Measurements from ENCODE around the gene CHAT. TPM values are rescaled to one million over a fixed set of nuclear protein-coding genes. Genes with fewer than 3 reads are reported as not detected.

Gene CHAT
- total RNA-seq, 5 donors from 2014 or later (not counting 1 experiment from before 2014, with no cell fraction given): not detected

- no peak overlapping the region for H3K27ac Mint-ChIP-seq
- no peaks in the 10 kb centered on the region for H3K36me3 ChIP-seq (ENCODE audit: control insufficient read depth in 2 of 2, extremely low read depth in 1 of 2, insufficient read depth in 1 of 2, low read length in 1 of 2)
- H3K27ac ChIP-seq (ENCODE audit: low read length): no peak overlapping the region
- ATAC-seq (replicated peaks in 1 of 4): no peak
- H3K9me3 Mint-ChIP-seq: no peaks in the 10 kb centered on the region
- POLR2A ChIA-PET: no interaction called here
- peaks cover 2 to 54% of the 10 kb centered on the region in 2 experiments for H3K27me3 ChIP-seq (replicated peaks in 1 of 2; ENCODE audit: control insufficient read depth in 2 of 2, extremely low read depth in 1 of 2, insufficient read depth in 2 of 2, low read length in 1 of 2)
- no peak overlapping the region for H3K4me3 Mint-ChIP-seq
- H3K4me1 ChIP-seq (ENCODE audit: control insufficient read depth in 1 of 2, extremely low read depth in 1 of 2, insufficient read depth in 2 of 2, low read length in 2 of 2): peaks cover 0 to 2% of the 10 kb centered on the region in 2 experiments
- no peak overlapping the region for H3K4me3 ChIP-seq (ENCODE audit: control insufficient read depth in 1 of 2, extremely low read depth in 1 of 2, low read length in 1 of 2)
- no peaks in the 10 kb centered on the region for H3K9me3 ChIP-seq
- peaks cover 31 to 54% of the 10 kb centered on the region in 2 donors for H3K27me3 Mint-ChIP-seq
- WGBS (ENCODE audit: insufficient coverage): 67% methylated on average over 6 of the region's 7 CpGs
- no peaks in the 10 kb centered on the region for H3K36me3 Mint-ChIP-seq
- CTCF ChIA-PET: no interaction called here
- no peak for DNase-seq
- H3K4me1 Mint-ChIP-seq: peaks cover 3 to 7% (median 3%) of the 10 kb centered on the region in 3 donors
Measured at GRCh38 chr10:49644035-49644646, 30.3 kb downstream of the CHAT start.

DNA sequence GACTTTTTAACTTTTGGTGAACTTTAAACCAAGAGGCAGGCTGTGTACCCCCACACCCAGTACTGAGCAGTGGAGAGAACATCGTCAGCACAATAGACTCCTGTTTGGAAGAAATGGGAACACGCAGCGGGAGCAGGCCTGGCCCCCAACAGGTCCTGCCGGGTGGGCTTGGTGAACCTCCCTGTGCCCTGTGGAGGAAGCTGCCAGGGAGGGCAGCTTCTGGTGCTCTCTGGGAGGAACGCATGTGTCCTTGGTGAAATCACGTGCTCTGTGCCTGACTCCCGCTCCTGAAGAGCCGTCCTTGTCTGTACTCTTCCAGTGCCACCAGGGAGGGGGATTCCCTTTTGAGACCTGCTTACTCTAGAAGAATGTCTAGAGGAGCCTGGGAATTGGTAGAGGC is 31.6 kb downstream of the CHAT start:
- Mint-ChIP-seq H3K9me3 (no peaks in the 10 kb centered on the region), H3K36me3 (no peaks in the 10 kb centered on the region), H3K27ac (no peak overlapping the region), H3K27me3 (peaks cover 27 to 48% of the 10 kb centered on the region in 2 donors), H3K4me1 (peaks cover 11 to 16% (median 14%) of the 10 kb centered on the region in 3 donors), H3K4me3 (no peak overlapping the region)
- Histone ChIP-seq H3K36me3 (ENCODE audit: control insufficient read depth in 2 of 2, extremely low read depth in 1 of 2, insufficient read depth in 1 of 2, low read length in 1 of 2) (no peaks in the 10 kb centered on the region), H3K4me1 (ENCODE audit: control insufficient read depth in 1 of 2, extremely low read depth in 1 of 2, insufficient read depth in 2 of 2, low read length in 2 of 2) (peaks cover 0 to 10% of the 10 kb centered on the region in 2 experiments), H3K9me3 (no peaks in the 10 kb centered on the region), H3K4me3 (ENCODE audit: control insufficient read depth in 1 of 2, extremely low read depth in 1 of 2, low read length in 1 of 2) (no peak overlapping the region), H3K27ac (ENCODE audit: low read length) (no peak overlapping the region), H3K27me3 (replicated peaks in 1 of 2; ENCODE audit: control insufficient read depth in 2 of 2, extremely low read depth in 1 of 2, insufficient read depth in 2 of 2, low read length in 1 of 2) (peaks cover 2 to 50% of the 10 kb centered on the region in 2 experiments)
- ATAC-seq (replicated peaks in 1 of 4) (no peak), DNase-seq (no peak)
- ChIA-PET CTCF (no interaction called here), POLR2A (no interaction called here)
- 84% methylated on average over 4 of the region's 8 CpGs for WGBS (ENCODE audit: insufficient coverage)

GRCh38 chr10:49645871-49646870 is 32.3 kb downstream of the CHAT start:
- ChIA-PET POLR2A (no interaction called here), CTCF (no interaction called here)
- H3K4me1 ChIP-seq (ENCODE audit: control insufficient read depth in 1 of 2, extremely low read depth in 1 of 2, insufficient read depth in 2 of 2, low read length in 2 of 2): peaks cover 0 to 10% of the 10 kb centered on the region in 2 experiments
- H3K4me3 Mint-ChIP-seq: no peak overlapping the region
- no peaks in the 10 kb centered on the region for H3K9me3 Mint-ChIP-seq
- H3K27me3 ChIP-seq (replicated peaks in 1 of 2; ENCODE audit: control insufficient read depth in 2 of 2, extremely low read depth in 1 of 2, insufficient read depth in 2 of 2, low read length in 1 of 2): peaks cover 2 to 53% of the 10 kb centered on the region in 2 experiments
- no peaks in the 10 kb centered on the region for H3K9me3 ChIP-seq
- peaks cover 23 to 40% of the 10 kb centered on the region in 2 donors for H3K27me3 Mint-ChIP-seq
- H3K4me1 Mint-ChIP-seq: peaks cover 11 to 16% (median 14%) of the 10 kb centered on the region in 3 donors
- H3K27ac ChIP-seq (ENCODE audit: low read length): no peak overlapping the region
- ATAC-seq (replicated peaks in 1 of 4) (peak in 1 of 4 experiments; percentile 10), DNase-seq (no peak)
- no peaks in the 10 kb centered on the region for H3K36me3 Mint-ChIP-seq
- no peak overlapping the region for H3K27ac Mint-ChIP-seq
- WGBS (ENCODE audit: insufficient coverage): 94% methylated on average over 16 of the region's 22 CpGs
- no peaks in the 10 kb centered on the region for H3K36me3 ChIP-seq (ENCODE audit: control insufficient read depth in 2 of 2, extremely low read depth in 1 of 2, insufficient read depth in 1 of 2, low read length in 1 of 2)
- no peak overlapping the region for H3K4me3 ChIP-seq (ENCODE audit: control insufficient read depth in 1 of 2, extremely low read depth in 1 of 2, low read length in 1 of 2)

- DNase-seq: no peak
- Histone ChIP-seq H3K27ac (ENCODE audit: low read length) (no peak overlapping the region), H3K27me3 (replicated peaks in 1 of 2; ENCODE audit: control insufficient read depth in 2 of 2, extremely low read depth in 1 of 2, insufficient read depth in 2 of 2, low read length in 1 of 2) (peaks cover 0 to 54% of the 10 kb centered on the region in 2 experiments), H3K9me3 (no peaks in the 10 kb centered on the region), H3K4me3 (ENCODE audit: control insufficient read depth in 1 of 2, extremely low read depth in 1 of 2, low read length in 1 of 2) (no peak overlapping the region), H3K36me3 (ENCODE audit: control insufficient read depth in 2 of 2, extremely low read depth in 1 of 2, insufficient read depth in 1 of 2, low read length in 1 of 2) (no peaks in the 10 kb centered on the region), H3K4me1 (ENCODE audit: control insufficient read depth in 1 of 2, extremely low read depth in 1 of 2, insufficient read depth in 2 of 2, low read length in 2 of 2) (peaks cover 0 to 10% of the 10 kb centered on the region in 2 experiments)
- ATAC-seq (replicated peaks in 1 of 4): no peak
- peaks cover 20 to 35% of the 10 kb centered on the region in 2 donors for H3K27me3 Mint-ChIP-seq
- WGBS (ENCODE audit: insufficient coverage): 57% methylated on average over 1 of the region's 4 CpGs
- POLR2A ChIA-PET: no interaction called here
- H3K27ac Mint-ChIP-seq: no peak overlapping the region
- H3K4me3 Mint-ChIP-seq: no peak overlapping the region
- H3K36me3 Mint-ChIP-seq: no peaks in the 10 kb centered on the region
- no peaks in the 10 kb centered on the region for H3K9me3 Mint-ChIP-seq
- peaks cover 11 to 16% (median 14%) of the 10 kb centered on the region in 3 donors for H3K4me1 Mint-ChIP-seq
- CTCF ChIA-PET: no interaction called here
Measured at GRCh38 chr10:49647554-49647953, 33.7 kb downstream of the CHAT start.

- H3K27me3 ChIP-seq (replicated peaks in 1 of 2; ENCODE audit: control insufficient read depth in 2 of 2, extremely low read depth in 1 of 2, insufficient read depth in 2 of 2, low read length in 1 of 2): peaks cover 0 to 53% of the 10 kb centered on the region in 2 experiments
- CTCF ChIA-PET: no interaction called here
- ATAC-seq (replicated peaks in 1 of 4) (no peak), DNase-seq (no peak)
- H3K9me3 ChIP-seq: no peaks in the 10 kb centered on the region
- H3K4me1 Mint-ChIP-seq: peaks cover 11 to 16% (median 14%) of the 10 kb centered on the region in 3 donors
- no peak overlapping the region for H3K4me3 Mint-ChIP-seq
- POLR2A ChIA-PET: no interaction called here
- H3K36me3 ChIP-seq (ENCODE audit: control insufficient read depth in 2 of 2, extremely low read depth in 1 of 2, insufficient read depth in 1 of 2, low read length in 1 of 2): no peaks in the 10 kb centered on the region
- no peaks in the 10 kb centered on the region for H3K9me3 Mint-ChIP-seq
- H3K27me3 Mint-ChIP-seq: peaks cover 23 to 34% of the 10 kb centered on the region in 2 donors
- H3K27ac Mint-ChIP-seq: no peak overlapping the region
- H3K36me3 Mint-ChIP-seq: no peaks in the 10 kb centered on the region
- WGBS (ENCODE audit: insufficient coverage): 53% methylated on average over 7 of the region's 18 CpGs
- peaks cover 0 to 10% of the 10 kb centered on the region in 2 experiments for H3K4me1 ChIP-seq (ENCODE audit: control insufficient read depth in 1 of 2, extremely low read depth in 1 of 2, insufficient read depth in 2 of 2, low read length in 2 of 2)
- H3K27ac ChIP-seq (ENCODE audit: low read length): no peak overlapping the region
- H3K4me3 ChIP-seq (ENCODE audit: control insufficient read depth in 1 of 2, extremely low read depth in 1 of 2, low read length in 1 of 2): no peak overlapping the region
Measured at GRCh38 chr10:49647985-49648795, 34.4 kb downstream of the CHAT start.

- peak in 1 of 4 experiments; percentile 32 for ATAC-seq (replicated peaks in 1 of 4)
- H3K4me3 Mint-ChIP-seq: no peak overlapping the region
Measured at GRCh38 chr10:49649294-49649693, 35.5 kb downstream of the CHAT start.

More at GRCh38 chr10:49649294-49649693, 35.5 kb downstream of the CHAT start:
- H3K9me3 Mint-ChIP-seq: no peaks in the 10 kb centered on the region
- CTCF ChIA-PET: no interaction called here
- peaks cover 0 to 53% of the 10 kb centered on the region in 2 experiments for H3K27me3 ChIP-seq (replicated peaks in 1 of 2; ENCODE audit: control insufficient read depth in 2 of 2, extremely low read depth in 1 of 2, insufficient read depth in 2 of 2, low read length in 1 of 2)
- 10% methylated on average over 15 of the region's 17 CpGs for WGBS (ENCODE audit: insufficient coverage)
- H3K27me3 Mint-ChIP-seq: peaks cover 17 to 26% of the 10 kb centered on the region in 2 donors
- no peaks in the 10 kb centered on the region for H3K36me3 Mint-ChIP-seq
- peak in 1 of 35 experiments; percentile 5 for DNase-seq
- no peak overlapping the region for H3K27ac ChIP-seq (ENCODE audit: low read length)
- no peaks in the 10 kb centered on the region for H3K9me3 ChIP-seq
- H3K4me1 ChIP-seq (ENCODE audit: control insufficient read depth in 1 of 2, extremely low read depth in 1 of 2, insufficient read depth in 2 of 2, low read length in 2 of 2): peaks cover 0 to 10% of the 10 kb centered on the region in 2 experiments
- peaks cover 11 to 16% (median 14%) of the 10 kb centered on the region in 3 donors for H3K4me1 Mint-ChIP-seq
- POLR2A ChIA-PET: no interaction called here
- H3K4me3 ChIP-seq (ENCODE audit: control insufficient read depth in 1 of 2, extremely low read depth in 1 of 2, low read length in 1 of 2): no peak overlapping the region
- H3K27ac Mint-ChIP-seq: no peak overlapping the region
- H3K36me3 ChIP-seq (ENCODE audit: control insufficient read depth in 2 of 2, extremely low read depth in 1 of 2, insufficient read depth in 1 of 2, low read length in 1 of 2): no peaks in the 10 kb centered on the region

Data from T-cell (primary cell).